Kidney epithelial cell (primary cell): ENCODE measurements around the gene R3HDM1. TPM values are rescaled to one million over a fixed set of nuclear protein-coding genes. Genes with fewer than 3 reads are reported as not detected.
"Not testable (repeated sequence)": the region's sequence is repeated elsewhere in the genome, so short reads cannot be mapped to it uniquely, and the experiment has no call there.

Source experiments
- DNase-seq: peaks from one replicate; pipeline ENCODE4 v3.0.0-alpha.2; 2010; ENCODE audit warnings: low read depth
- H3K27me3 ChIP-seq: 2 replicates; pipeline ENCODE4 v1.6.0; 2011; ENCODE audit warnings: low read length; ENCODE audit not compliant: control insufficient read depth, insufficient read depth
- H3K36me3 ChIP-seq: 2 replicates; pipeline ENCODE4 v1.5.1; 2011; ENCODE audit warnings: low read length; ENCODE audit not compliant: control insufficient read depth, insufficient read depth
- H3K4me3 ChIP-seq: 2 replicates; pipeline ENCODE4 v1.5.1; 2011; ENCODE audit warnings: low read depth, mild to moderate bottlenecking, control low read depth, low read length
- CTCF ChIP-seq: IDR thresholded peaks from 2 replicates; pipeline ENCODE4 v1.5.1; 2011; ENCODE audit warnings: mild to moderate bottlenecking, moderate library complexity, low read length, control low read depth, inconsistent platforms; ENCODE audit not compliant: insufficient read depth, poor library complexity, severe bottlenecking
- total RNA-seq: library from RNA; depleted of rRNA; stranded (reverse); fragments of >200 nt; gene quantifications from 2 replicates; pipeline ENCODE4 v1.2.3, GENCODE V29; 2015

R3HDM1 gene
- total RNA-seq, 1 donor from 2014 or later = 12.7 TPM

GRCh38 chr2:135620198-135620597 is 88.9 kb downstream of the R3HDM1 start:
- DNase-seq = no peak
- Histone ChIP-seq H3K27me3 (no peaks in the 10 kb centered on the region), H3K4me3 (no peak overlapping the region), H3K36me3 (no peaks in the 10 kb centered on the region)
- TF ChIP-seq CTCF = no peak

GRCh38 chr2:135629520-135629919 is 98.2 kb downstream of the R3HDM1 start:
- no peak for TF ChIP-seq CTCF
- DNase-seq = no peak
- H3K4me3 ChIP-seq = no peak overlapping the region
- no peaks in the 10 kb centered on the region for H3K27me3 ChIP-seq
- H3K36me3 ChIP-seq = no peaks in the 10 kb centered on the region

- H3K27me3 ChIP-seq, DNase-seq, H3K4me3 ChIP-seq, H3K36me3 ChIP-seq: not testable (repeated sequence)
Measured at GRCh38 chr2:135630034-135630433, 98.8 kb downstream of the R3HDM1 start.

DNA sequence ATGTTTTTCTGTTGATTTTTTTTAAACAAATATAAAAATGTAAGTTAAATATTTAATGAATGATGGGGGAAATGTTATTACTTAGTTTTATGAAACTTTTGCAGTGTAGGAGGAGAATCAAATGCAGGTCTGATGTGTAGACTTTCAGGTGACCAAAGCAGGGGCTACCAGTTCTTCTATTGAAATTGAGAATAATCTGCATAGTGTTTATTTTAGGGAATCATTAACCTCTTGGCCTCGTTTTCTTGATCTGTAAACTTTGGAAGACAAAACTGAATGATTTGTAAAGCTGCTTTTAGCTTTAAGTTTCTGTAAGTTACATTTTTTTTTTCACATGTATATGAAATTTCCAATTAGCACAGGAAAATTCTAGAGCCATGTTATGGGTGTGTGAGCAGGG is 99.2 kb downstream of the R3HDM1 start:
- TF ChIP-seq CTCF = no peak

GRCh38 chr2:135633582-135633981 is 102.3 kb downstream of the R3HDM1 start:
- DNase-seq = no peak
- no peak overlapping the region for H3K4me3 ChIP-seq
- TF ChIP-seq CTCF = no peak
- H3K27me3 ChIP-seq = no peaks in the 10 kb centered on the region
- H3K36me3 ChIP-seq = no peaks in the 10 kb centered on the region

More for the DNA sequence above, 99.2 kb downstream of the R3HDM1 start:
- Histone ChIP-seq H3K4me3 (no peak overlapping the region), H3K36me3 (no peaks in the 10 kb centered on the region), H3K27me3 (no peaks in the 10 kb centered on the region)
- no peak for DNase-seq

- Histone ChIP-seq H3K4me3 (no peak overlapping the region), H3K27me3 (no peaks in the 10 kb centered on the region), H3K36me3 (no peaks in the 10 kb centered on the region)
- TF ChIP-seq CTCF = no peak
- no peak for DNase-seq
Measured at GRCh38 chr2:135635212-135635835, 104.0 kb downstream of the R3HDM1 start.
